Prostate gland (tissue), 2 donors: ENCODE measurements around the gene SCUBE1.

ENCODE experiments used
- POLR2A ChIP-seq: fragments of 450-650 bp; IDR thresholded peaks from one replicate; pipeline ENCODE4 v1.6.1; 2016; ENCODE audit warnings: antibody characterized with exemption, mild to moderate bottlenecking
- POLR2AphosphoS5 ChIP-seq: sonication (generic); formaldehyde crosslinking; IDR thresholded peaks from one replicate; pipeline ENCODE4 v1.6.1; 2017; ENCODE audit warnings: antibody characterized with exemption
- TF ChIP-seq, protein P1 (sequence below), 4 experiments: fragments of 200-600 bp in 2 of 4; fragments of 450-650 bp in 2 of 4; sonication (generic) in 2 of 4; IDR thresholded peaks; 1 replicate in 3 of 4; 2 replicates in 1 of 4; pipeline ENCODE4 v1.5.1; 2016 to 2019; ENCODE audit warnings: antibody characterized with exemption in 4 of 4, mild to moderate bottlenecking in 2 of 4, moderate library complexity in 2 of 4

DNA sequence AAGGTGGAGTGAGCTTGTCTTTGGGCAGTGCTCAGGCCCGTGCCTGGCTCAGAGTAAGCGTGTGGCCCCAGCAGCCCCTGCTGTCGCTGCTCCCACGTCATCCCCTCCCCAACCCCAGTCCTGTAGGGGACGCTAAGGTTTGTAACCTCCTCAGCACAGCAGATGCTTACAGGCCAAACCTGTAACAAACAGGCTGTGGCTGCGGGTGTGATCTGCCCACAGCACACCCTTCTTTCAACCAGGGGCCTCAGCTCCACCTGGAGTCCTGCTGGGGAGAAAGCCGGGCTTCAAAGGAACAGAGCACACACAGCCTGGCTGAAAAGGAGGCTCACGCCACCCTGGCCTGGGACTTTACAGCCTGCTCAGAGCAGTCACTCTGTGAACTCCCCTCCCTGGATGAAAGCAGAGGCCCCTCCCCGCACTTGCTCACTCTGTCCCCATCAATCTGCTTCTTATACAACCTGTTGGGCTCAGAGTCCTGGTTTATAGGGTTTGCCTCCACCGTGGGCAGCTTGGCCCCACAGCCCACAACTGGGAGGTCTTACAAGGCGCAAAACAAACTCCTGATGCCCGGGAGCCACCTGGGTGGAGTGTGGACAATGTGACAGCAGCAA, 54.3 kb downstream of the SCUBE1 start:
- TF ChIP-seq, protein P1, sequence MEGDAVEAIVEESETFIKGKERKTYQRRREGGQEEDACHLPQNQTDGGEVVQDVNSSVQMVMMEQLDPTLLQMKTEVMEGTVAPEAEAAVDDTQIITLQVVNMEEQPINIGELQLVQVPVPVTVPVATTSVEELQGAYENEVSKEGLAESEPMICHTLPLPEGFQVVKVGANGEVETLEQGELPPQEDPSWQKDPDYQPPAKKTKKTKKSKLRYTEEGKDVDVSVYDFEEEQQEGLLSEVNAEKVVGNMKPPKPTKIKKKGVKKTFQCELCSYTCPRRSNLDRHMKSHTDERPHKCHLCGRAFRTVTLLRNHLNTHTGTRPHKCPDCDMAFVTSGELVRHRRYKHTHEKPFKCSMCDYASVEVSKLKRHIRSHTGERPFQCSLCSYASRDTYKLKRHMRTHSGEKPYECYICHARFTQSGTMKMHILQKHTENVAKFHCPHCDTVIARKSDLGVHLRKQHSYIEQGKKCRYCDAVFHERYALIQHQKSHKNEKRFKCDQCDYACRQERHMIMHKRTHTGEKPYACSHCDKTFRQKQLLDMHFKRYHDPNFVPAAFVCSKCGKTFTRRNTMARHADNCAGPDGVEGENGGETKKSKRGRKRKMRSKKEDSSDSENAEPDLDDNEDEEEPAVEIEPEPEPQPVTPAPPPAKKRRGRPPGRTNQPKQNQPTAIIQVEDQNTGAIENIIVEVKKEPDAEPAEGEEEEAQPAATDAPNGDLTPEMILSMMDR (IDR thresholded peaks at IDR 0.05), result no peak
- TF ChIP-seq POLR2A (no peak), POLR2AphosphoS5 (no peak)
